GM19397 (cell line): ENCODE measurements around the gene PRKCE.

ENCODE experiments used
- ATAC-seq: cut with Tn5 transposase; IDR thresholded peaks from one replicate; pipeline ENCODE4 v1.9.1; 2021; ENCODE audit warnings: mild to moderate bottlenecking, moderate library complexity; ENCODE audit not compliant: unreplicated experiment

The PRKCE gene

GRCh38 chr2:45923701-45924100 is 272.2 kb downstream of the PRKCE start:
- no peak for ATAC-seq

GRCh38 chr2:45925026-45925425 is 273.6 kb downstream of the PRKCE start:
- no peak for ATAC-seq

- ATAC-seq: no peak
These were observed 274.3 kb downstream of the PRKCE start for GRCh38 chr2:45925636-45926366.

GRCh38 chr2:45928946-45929345 is 277.5 kb downstream of the PRKCE start:
- ATAC-seq: no peak

GRCh38 chr2:45929674-45930395 is 278.4 kb downstream of the PRKCE start:
- no peak for ATAC-seq

GRCh38 chr2:45930396-45930792 is 278.9 kb downstream of the PRKCE start:
- no peak for ATAC-seq

- no peak for ATAC-seq
These were observed 281.0 kb downstream of the PRKCE start for GRCh38 chr2:45932278-45932975.

GRCh38 chr2:45935791-45936622 is 284.5 kb downstream of the PRKCE start:
- peak; percentile 60 for ATAC-seq

- ATAC-seq: no peak
These were observed 285.1 kb downstream of the PRKCE start for GRCh38 chr2:45936623-45936979.

- no peak for ATAC-seq
These were observed 286.5 kb downstream of the PRKCE start for GRCh38 chr2:45937990-45938389.

GRCh38 chr2:45938649-45939511 is 287.4 kb downstream of the PRKCE start:
- ATAC-seq: no peak

GRCh38 chr2:45941531-45942236 is 290.2 kb downstream of the PRKCE start:
- ATAC-seq: no peak

GRCh38 chr2:45942237-45942738 is 290.8 kb downstream of the PRKCE start:
- ATAC-seq: no peak

GRCh38 chr2:45943219-45944044 is 292.0 kb downstream of the PRKCE start:
- no peak for ATAC-seq

- ATAC-seq: no peak
These were observed 292.6 kb downstream of the PRKCE start for GRCh38 chr2:45944074-45944473.

GRCh38 chr2:45945302-45945717 is 293.8 kb downstream of the PRKCE start:
- ATAC-seq: no peak

- no peak for ATAC-seq
These were observed 294.5 kb downstream of the PRKCE start for GRCh38 chr2:45946023-45946422.

GRCh38 chr2:45950606-45951005 is 299.1 kb downstream of the PRKCE start:
- no peak for ATAC-seq
